HG03558 (cell line): Measurements from ENCODE around the gene PUM1.

ENCODE experiments used
- ATAC-seq: cut with Tn5 transposase; IDR thresholded peaks from one replicate; pipeline ENCODE4 v1.9.1; 2021; ENCODE audit warnings: moderate number of reproducible peaks; ENCODE audit not compliant: unreplicated experiment; ENCODE audit errors: extremely low read depth

Gene PUM1

GRCh38 chr1:30882678-30883388 lies 182.7 kb downstream of the PUM1 start:
- no peak for ATAC-seq
